ENCODE results near the gene CDC42BPB. TPM values are rescaled to one million over a fixed set of nuclear protein-coding genes. Genes with fewer than 3 reads are reported as not detected.
A peak's percentile ranks its signal among the peaks of the same experiment; 100 is the strongest.

CDC42BPB gene, protein sequence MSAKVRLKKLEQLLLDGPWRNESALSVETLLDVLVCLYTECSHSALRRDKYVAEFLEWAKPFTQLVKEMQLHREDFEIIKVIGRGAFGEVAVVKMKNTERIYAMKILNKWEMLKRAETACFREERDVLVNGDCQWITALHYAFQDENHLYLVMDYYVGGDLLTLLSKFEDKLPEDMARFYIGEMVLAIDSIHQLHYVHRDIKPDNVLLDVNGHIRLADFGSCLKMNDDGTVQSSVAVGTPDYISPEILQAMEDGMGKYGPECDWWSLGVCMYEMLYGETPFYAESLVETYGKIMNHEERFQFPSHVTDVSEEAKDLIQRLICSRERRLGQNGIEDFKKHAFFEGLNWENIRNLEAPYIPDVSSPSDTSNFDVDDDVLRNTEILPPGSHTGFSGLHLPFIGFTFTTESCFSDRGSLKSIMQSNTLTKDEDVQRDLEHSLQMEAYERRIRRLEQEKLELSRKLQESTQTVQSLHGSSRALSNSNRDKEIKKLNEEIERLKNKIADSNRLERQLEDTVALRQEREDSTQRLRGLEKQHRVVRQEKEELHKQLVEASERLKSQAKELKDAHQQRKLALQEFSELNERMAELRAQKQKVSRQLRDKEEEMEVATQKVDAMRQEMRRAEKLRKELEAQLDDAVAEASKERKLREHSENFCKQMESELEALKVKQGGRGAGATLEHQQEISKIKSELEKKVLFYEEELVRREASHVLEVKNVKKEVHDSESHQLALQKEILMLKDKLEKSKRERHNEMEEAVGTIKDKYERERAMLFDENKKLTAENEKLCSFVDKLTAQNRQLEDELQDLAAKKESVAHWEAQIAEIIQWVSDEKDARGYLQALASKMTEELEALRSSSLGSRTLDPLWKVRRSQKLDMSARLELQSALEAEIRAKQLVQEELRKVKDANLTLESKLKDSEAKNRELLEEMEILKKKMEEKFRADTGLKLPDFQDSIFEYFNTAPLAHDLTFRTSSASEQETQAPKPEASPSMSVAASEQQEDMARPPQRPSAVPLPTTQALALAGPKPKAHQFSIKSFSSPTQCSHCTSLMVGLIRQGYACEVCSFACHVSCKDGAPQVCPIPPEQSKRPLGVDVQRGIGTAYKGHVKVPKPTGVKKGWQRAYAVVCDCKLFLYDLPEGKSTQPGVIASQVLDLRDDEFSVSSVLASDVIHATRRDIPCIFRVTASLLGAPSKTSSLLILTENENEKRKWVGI (N-terminal part only)
- total RNA-seq, result 96.5 TPM

- Histone ChIP-seq H3K4me1 (peaks cover 6 to 20% of the 10 kb centered on the region in 2 donors), H3K4me3 (peak within 1 kb of the TSS; percentile 75 to 98), H3K9me3 (no peaks in the 10 kb centered on the region), H3K36me3 (no peaks in the 10 kb centered on the region), H3K27me3 (no peaks in the 10 kb centered on the region), H3K27ac (peak within 1 kb of the TSS; percentile 92 to 93)
- TF ChIP-seq, protein P1, sequence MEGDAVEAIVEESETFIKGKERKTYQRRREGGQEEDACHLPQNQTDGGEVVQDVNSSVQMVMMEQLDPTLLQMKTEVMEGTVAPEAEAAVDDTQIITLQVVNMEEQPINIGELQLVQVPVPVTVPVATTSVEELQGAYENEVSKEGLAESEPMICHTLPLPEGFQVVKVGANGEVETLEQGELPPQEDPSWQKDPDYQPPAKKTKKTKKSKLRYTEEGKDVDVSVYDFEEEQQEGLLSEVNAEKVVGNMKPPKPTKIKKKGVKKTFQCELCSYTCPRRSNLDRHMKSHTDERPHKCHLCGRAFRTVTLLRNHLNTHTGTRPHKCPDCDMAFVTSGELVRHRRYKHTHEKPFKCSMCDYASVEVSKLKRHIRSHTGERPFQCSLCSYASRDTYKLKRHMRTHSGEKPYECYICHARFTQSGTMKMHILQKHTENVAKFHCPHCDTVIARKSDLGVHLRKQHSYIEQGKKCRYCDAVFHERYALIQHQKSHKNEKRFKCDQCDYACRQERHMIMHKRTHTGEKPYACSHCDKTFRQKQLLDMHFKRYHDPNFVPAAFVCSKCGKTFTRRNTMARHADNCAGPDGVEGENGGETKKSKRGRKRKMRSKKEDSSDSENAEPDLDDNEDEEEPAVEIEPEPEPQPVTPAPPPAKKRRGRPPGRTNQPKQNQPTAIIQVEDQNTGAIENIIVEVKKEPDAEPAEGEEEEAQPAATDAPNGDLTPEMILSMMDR (IDR thresholded peaks at IDR 0.05), result no peak
- intact Hi-C loops (cut with DNase I), result loop anchor here (1.0 to 5.0 kb wide), 3 partner anchors 18 to 465 kb away; partner anchors contain the start of genes EIF5 and RCOR1
- peak; percentile 38 to 93 for DNase-seq (ENCODE audit: low spot score in 2 of 2)
Observed at GRCh38 chr14:103057372-103058163, at the start of gene CDC42BPB. Gene CDC42BPB (minus strand): TSS chr14:103057549. CDS start chr14:103057173, 376 bp downstream.

- intact Hi-C loops (cut with DNase I), result loop anchor here (1.0 to 10.0 kb wide), 3 partner anchors 79 to 411 kb away; no protein-coding TSS in a partner anchor
- H3K36me3 ChIP-seq, result no peaks in the 10 kb centered on the region
- peaks cover 28% of the 10 kb centered on the region for H3K27me3 ChIP-seq
- no peaks in the 10 kb centered on the region for H3K9me3 ChIP-seq
- no peak for DNase-seq (ENCODE audit: low spot score in 2 of 2)
- H3K27ac ChIP-seq, result no peak overlapping the region
- TF ChIP-seq, protein P1 (IDR thresholded peaks at IDR 0.05), result no peak
- H3K4me3 ChIP-seq, result no peak overlapping the region
- H3K4me1 ChIP-seq, result peaks cover 3 to 21% of the 10 kb centered on the region in 2 donors
Observed at GRCh38 chr14:103105580-103106150, 48.3 kb upstream of the CDC42BPB start.

DNA sequence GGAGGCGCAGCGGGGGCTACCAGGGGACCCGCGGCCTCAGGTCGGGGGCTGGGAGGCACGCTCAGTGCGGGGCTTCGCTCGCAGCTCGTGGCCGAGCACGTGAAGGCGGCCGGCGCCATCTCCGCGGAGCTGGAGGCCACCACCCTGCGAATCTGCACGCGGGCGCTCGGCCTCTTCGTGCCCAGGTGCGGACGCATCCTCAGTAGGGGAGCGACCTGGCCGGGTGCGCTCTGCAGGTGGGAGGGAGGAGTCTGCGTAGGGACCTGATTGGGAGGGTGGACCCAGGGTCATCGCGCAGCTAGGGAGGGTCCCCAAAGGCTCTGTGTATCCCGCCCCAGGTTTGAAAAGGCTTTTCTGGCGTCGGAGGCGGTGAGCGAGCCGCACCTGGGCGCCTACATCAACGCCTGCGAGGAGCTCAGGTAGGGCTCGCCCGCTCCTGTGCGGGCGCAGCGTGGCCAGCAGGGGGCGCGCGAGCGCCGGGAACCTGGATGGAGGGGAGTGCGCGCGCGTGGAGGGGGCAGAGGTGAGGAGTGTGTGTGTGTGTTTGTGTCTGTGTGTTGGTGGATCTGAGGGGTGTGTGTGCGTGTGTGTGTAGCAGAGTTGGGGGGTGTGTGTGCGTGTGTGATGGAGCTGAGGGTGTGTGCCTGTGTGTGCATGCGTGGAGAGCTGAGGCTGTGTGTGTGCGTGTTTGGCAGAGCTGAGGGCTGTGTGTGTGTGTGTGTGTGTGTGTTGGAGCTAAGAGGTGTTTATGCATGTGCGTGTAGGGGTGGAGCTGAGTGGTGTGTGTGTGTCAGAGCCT lies 47.5 kb upstream of the CDC42BPB start:
- Histone ChIP-seq H3K36me3 (no peaks in the 10 kb centered on the region), H3K27ac (no peak overlapping the region), H3K4me3 (peak overlapping the region in 1 of 2 donors; percentile 11), H3K27me3 (peaks cover 28% of the 10 kb centered on the region), H3K4me1 (peaks cover 3 to 13% of the 10 kb centered on the region in 2 donors), H3K9me3 (no peaks in the 10 kb centered on the region)
- intact Hi-C loops (cut with DNase I), result loop anchor here (1.0 to 10.0 kb wide), 3 partner anchors 80 to 410 kb away; no protein-coding TSS in a partner anchor
- DNase-seq (ENCODE audit: low spot score in 2 of 2), result no peak
- TF ChIP-seq, protein P1 (IDR thresholded peaks at IDR 0.05), result peak; percentile 89 to 99 (median 99)

DNA sequence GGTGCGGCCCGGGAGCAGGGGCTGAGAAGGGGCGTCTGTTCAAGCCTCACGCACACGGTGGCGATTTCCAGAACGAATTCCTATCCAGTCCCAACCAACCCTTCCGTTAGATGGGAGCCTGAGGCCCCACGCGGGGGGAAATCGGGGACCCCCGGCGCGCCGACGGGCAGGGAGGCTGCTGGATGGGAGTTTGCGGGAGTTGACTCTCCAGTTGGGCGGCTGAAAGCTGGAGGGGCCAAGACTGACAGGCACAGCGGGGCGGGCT lies 47.0 kb upstream of the CDC42BPB start:
- Histone ChIP-seq H3K4me3 (peak overlapping the region in 1 of 2 donors; percentile 11), H3K9me3 (no peaks in the 10 kb centered on the region), H3K27me3 (peaks cover 28% of the 10 kb centered on the region), H3K27ac (no peak overlapping the region), H3K36me3 (no peaks in the 10 kb centered on the region), H3K4me1 (peaks cover 3 to 13% of the 10 kb centered on the region in 2 donors)
- TF ChIP-seq, protein P1 (IDR thresholded peaks at IDR 0.05), result no peak
- intact Hi-C loops (cut with DNase I), result loop anchor here (2.0 to 10.0 kb wide), 2 partner anchors 80 to 410 kb away; no protein-coding TSS in a partner anchor
- DNase-seq (ENCODE audit: low spot score in 2 of 2), result no peak

Measured in ascending aorta (tissue), 2 donors.